ENCODE measurements around the gene CEACAM16.

- TF ChIP-seq CTCF (conservative IDR thresholded peaks at IDR 0.05) (no peak), ZFX (IDR thresholded peaks at IDR 0.05) (no peak)
These were observed 6.6 kb upstream of the CEACAM16 start for GRCh38 chr19:44692379-44692721.
